GM23338 (cell line): ENCODE data around the gene ALKBH1. TPM values are rescaled to one million over a fixed set of nuclear protein-coding genes. Genes with fewer than 3 reads are reported as not detected.
"Not testable (repeated sequence)": the region's sequence is repeated elsewhere in the genome, so short reads cannot be mapped to it uniquely, and the experiment has no call there.

Source experiments
- ATAC-seq: fragments of 200-7000 bp; cut with Tn5 transposase; 3 replicates; pipeline ENCODE4 v1.9.1; 2020
- DNase-seq: peaks from one replicate; pipeline ENCODE4 v3.0.0-alpha.2; 2015; ENCODE audit warnings: low spot score
- H2AFZ ChIP-seq: fragments of 200-600 bp; sonication (generic); 2 replicates; pipeline ENCODE4 v1.8.0; 2016; ENCODE audit warnings: antibody characterized with exemption, mild to moderate bottlenecking, moderate library complexity
- H3F3A ChIP-seq: fragments of 200-600 bp; sonication (generic); replicated peaks from 2 replicates; pipeline ENCODE4 v1.8.0; 2017; ENCODE audit warnings: antibody characterized with exemption, mixed run types, low read depth
- H3K27ac ChIP-seq: fragments of 200-600 bp; sonication (generic); 2 replicates; pipeline ENCODE4 v1.6.1; 2016; ENCODE audit warnings: low read depth
- H3K27me3 ChIP-seq: fragments of 200-600 bp; sonication (generic); 2 replicates; pipeline ENCODE4 v1.8.0; 2016; ENCODE audit warnings: mild to moderate bottlenecking, mixed run types, moderate library complexity; ENCODE audit not compliant: insufficient read depth
- H3K36me3 ChIP-seq: fragments of 200-600 bp; sonication (generic); 2 replicates; pipeline ENCODE4 v1.8.0; 2016; ENCODE audit warnings: mild to moderate bottlenecking; ENCODE audit not compliant: insufficient read depth
- H3K4me1 ChIP-seq: fragments of 200-600 bp; sonication (generic); 2 replicates; pipeline ENCODE4 v1.8.0; 2016; ENCODE audit warnings: mild to moderate bottlenecking, moderate library complexity; ENCODE audit not compliant: insufficient read depth
- H3K4me2 ChIP-seq: fragments of 200-600 bp; sonication (generic); 2 replicates; pipeline ENCODE4 v1.7.1; 2017; ENCODE audit warnings: mixed run types
- H3K4me3 ChIP-seq: fragments of 200-600 bp; sonication (generic); 2 replicates; pipeline ENCODE4 v1.6.1; 2016; ENCODE audit warnings: mixed run types
- H3K79me2 ChIP-seq: fragments of 200-600 bp; sonication (generic); replicated peaks from 2 replicates; pipeline ENCODE4 v1.8.0; 2017; ENCODE audit warnings: mild to moderate bottlenecking; ENCODE audit not compliant: insufficient read depth
- H3K9me2 ChIP-seq: fragments of 200-600 bp; sonication (generic); 2 replicates; pipeline ENCODE4 v1.8.0; 2017; ENCODE audit not compliant: insufficient read depth
- H4K20me1 ChIP-seq: fragments of 200-600 bp; sonication (generic); replicated peaks from 2 replicates; pipeline ENCODE4 v1.8.0; 2017; ENCODE audit warnings: mild to moderate bottlenecking; ENCODE audit not compliant: insufficient read depth
- H3K27ac Mint-ChIP-seq: 2 replicates; pipeline ENCODE4 v1.8.0; 2020; ENCODE audit warnings: inconsistent platforms, mild to moderate bottlenecking, moderate library complexity, mixed read lengths
- H3K27me3 Mint-ChIP-seq: 3 replicates; pipeline ENCODE4 v1.8.0; 2022; ENCODE audit warnings: low read depth, mild to moderate bottlenecking, moderate library complexity, mixed read lengths, inconsistent platforms; ENCODE audit not compliant: insufficient read depth, poor library complexity
- H3K36me3 Mint-ChIP-seq: 3 replicates; pipeline ENCODE4 v1.8.0; 2021; ENCODE audit warnings: low read depth, mild to moderate bottlenecking, inconsistent platforms, moderate library complexity, mixed read lengths
- H3K4me1 Mint-ChIP-seq: 3 replicates; pipeline ENCODE4 v1.8.0; 2020; ENCODE audit warnings: mild to moderate bottlenecking, inconsistent platforms, mixed read lengths
- H3K4me3 Mint-ChIP-seq: 3 replicates; pipeline ENCODE4 v1.8.0; 2021; ENCODE audit warnings: moderate library complexity, mild to moderate bottlenecking, inconsistent platforms, mixed read lengths
- H3K9me3 Mint-ChIP-seq: 3 replicates; pipeline ENCODE4 v1.8.0; 2020; ENCODE audit warnings: moderate library complexity, mild to moderate bottlenecking, inconsistent platforms, mixed read lengths
- polyA plus RNA-seq: library from polyadenylated mRNA; unstranded; fragments of >200 nt; fragmentation: Nextera tagmentation; extraction: Ambion mirVana; gene quantifications from 2 replicates; pipeline ENCODE4 v1.2.1, GENCODE V29; 2016
- total RNA-seq: library from RNA; depleted of rRNA; stranded (reverse); fragments of >200 nt; shearing (Covaris generic); gene quantifications from 2 replicates; pipeline ENCODE4 v1.2.3, GENCODE V29; 2014
- TF ChIP-seq, protein P1 (sequence below): fragments of 250-450 bp; sonication (Bioruptor Pico); IDR thresholded peaks from 2 replicates; pipeline ENCODE4 v1.5.0; 2020; ENCODE audit warnings: mild to moderate bottlenecking, moderate library complexity

Gene ALKBH1
- total and polyA plus RNA-seq, 2 experiments from 2014 or later: 13.0 to 22.2 TPM

DNA sequence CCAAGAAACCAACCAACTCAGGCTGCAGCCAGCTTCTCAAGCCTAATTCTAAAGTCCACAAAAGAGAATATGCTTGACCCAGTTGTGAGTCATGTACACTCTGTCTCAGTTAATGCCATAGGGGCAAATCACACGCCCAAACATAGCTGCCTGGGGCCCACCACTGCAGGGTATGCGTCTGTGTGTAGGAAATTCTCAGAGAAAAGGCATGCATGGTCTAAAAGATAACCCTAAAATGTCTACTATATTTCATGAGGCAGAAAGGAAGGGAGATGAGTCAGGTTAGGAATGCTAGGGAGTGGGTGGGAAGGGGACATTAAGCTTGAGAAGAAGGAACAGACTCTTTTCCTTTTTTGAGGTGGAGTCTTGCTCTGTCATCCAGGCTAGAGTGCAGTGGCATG, 69.1 kb downstream of the ALKBH1 start (continued):
- TF ChIP-seq, protein P1, sequence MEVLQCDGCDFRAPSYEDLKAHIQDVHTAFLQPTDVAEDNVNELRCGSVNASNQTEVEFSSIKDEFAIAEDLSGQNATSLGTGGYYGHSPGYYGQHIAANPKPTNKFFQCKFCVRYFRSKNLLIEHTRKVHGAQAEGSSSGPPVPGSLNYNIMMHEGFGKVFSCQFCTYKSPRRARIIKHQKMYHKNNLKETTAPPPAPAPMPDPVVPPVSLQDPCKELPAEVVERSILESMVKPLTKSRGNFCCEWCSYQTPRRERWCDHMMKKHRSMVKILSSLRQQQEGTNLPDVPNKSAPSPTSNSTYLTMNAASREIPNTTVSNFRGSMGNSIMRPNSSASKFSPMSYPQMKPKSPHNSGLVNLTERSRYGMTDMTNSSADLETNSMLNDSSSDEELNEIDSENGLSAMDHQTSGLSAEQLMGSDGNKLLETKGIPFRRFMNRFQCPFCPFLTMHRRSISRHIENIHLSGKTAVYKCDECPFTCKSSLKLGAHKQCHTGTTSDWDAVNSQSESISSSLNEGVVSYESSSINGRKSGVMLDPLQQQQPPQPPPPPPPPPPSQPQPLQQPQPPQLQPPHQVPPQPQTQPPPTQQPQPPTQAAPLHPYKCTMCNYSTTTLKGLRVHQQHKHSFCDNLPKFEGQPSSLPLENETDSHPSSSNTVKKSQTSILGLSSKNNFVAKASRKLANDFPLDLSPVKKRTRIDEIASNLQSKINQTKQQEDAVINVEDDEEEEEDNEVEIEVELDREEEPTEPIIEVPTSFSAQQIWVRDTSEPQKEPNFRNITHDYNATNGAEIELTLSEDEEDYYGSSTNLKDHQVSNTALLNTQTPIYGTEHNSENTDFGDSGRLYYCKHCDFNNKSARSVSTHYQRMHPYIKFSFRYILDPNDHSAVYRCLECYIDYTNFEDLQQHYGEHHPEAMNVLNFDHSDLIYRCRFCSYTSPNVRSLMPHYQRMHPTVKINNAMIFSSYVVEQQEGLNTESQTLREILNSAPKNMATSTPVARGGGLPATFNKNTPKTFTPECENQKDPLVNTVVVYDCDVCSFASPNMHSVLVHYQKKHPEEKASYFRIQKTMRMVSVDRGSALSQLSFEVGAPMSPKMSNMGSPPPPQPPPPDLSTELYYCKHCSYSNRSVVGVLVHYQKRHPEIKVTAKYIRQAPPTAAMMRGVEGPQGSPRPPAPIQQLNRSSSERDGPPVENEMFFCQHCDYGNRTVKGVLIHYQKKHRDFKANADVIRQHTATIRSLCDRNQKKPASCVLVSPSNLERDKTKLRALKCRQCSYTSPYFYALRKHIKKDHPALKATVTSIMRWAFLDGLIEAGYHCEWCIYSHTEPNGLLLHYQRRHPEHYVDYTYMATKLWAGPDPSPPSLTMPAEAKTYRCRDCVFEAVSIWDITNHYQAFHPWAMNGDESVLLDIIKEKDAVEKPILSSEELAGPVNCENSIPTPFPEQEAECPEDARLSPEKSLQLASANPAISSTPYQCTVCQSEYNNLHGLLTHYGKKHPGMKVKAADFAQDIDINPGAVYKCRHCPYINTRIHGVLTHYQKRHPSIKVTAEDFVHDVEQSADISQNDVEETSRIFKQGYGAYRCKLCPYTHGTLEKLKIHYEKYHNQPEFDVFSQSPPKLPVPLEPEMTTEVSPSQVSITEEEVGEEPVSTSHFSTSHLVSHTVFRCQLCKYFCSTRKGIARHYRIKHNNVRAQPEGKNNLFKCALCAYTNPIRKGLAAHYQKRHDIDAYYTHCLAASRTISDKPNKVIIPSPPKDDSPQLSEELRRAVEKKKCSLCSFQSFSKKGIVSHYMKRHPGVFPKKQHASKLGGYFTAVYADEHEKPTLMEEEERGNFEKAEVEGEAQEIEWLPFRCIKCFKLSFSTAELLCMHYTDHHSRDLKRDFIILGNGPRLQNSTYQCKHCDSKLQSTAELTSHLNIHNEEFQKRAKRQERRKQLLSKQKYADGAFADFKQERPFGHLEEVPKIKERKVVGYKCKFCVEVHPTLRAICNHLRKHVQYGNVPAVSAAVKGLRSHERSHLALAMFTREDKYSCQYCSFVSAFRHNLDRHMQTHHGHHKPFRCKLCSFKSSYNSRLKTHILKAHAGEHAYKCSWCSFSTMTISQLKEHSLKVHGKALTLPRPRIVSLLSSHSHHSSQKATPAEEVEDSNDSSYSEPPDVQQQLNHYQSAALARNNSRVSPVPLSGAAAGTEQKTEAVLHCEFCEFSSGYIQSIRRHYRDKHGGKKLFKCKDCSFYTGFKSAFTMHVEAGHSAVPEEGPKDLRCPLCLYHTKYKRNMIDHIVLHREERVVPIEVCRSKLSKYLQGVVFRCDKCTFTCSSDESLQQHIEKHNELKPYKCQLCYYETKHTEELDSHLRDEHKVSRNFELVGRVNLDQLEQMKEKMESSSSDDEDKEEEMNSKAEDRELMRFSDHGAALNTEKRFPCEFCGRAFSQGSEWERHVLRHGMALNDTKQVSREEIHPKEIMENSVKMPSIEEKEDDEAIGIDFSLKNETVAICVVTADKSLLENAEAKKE (CRISPR knock-in tag): no peak

DNA sequence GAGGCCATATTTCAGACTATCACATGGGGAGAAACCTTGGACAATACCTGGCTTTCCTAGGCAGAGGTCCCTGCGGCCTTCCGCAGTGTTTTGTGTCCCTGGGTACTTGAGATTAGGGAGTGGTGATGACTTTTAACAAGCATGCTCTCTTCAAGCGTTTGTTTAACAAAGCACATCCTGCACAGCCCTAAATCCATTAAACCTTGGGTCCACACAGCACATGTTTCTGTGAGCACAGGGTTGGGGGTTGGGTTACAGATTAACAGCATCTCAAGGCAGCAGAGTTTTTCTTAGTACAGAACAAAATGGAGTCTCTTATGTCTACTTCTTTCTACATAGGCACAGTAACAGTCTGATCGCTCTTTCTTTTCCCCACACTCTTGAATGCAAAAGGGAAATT, 72.0 kb downstream of the ALKBH1 start:
- not testable (repeated sequence) for H3K4me1 Mint-ChIP-seq, DNase-seq, H2AFZ ChIP-seq, H3K9me2 ChIP-seq, H4K20me1 ChIP-seq, H3K79me2 ChIP-seq, H3F3A ChIP-seq, H3K27me3 ChIP-seq, H3K36me3 ChIP-seq, H3K4me2 ChIP-seq, H3K27ac Mint-ChIP-seq, H3K27ac ChIP-seq, H3K4me1 ChIP-seq, H3K27me3 Mint-ChIP-seq, H3K4me3 Mint-ChIP-seq, ATAC-seq, H3K4me3 ChIP-seq
- Mint-ChIP-seq H3K9me3 (peaks cover 66% of the 10 kb centered on the region), H3K36me3 (peaks cover 22% of the 10 kb centered on the region; the same call in 2 of the 3 replicates)

DNA sequence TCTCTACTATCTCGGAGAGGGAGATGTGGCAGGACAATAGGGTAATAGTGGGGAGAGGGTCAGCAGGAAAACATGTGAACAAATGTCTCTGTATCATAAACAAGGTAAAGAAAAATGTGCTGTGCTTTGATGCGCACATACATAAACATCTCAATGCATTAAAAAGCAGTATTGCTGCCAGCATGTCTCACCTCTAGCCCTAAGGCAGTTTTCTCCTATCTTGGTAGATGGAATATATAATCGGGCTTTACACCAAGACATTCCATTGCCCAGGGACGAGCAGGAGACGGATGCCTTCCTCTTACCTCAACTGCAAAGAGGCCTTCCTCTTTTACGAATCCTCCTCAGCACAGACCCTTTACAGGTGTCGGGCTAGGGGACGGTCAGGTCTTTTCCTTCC, 72.4 kb downstream of the ALKBH1 start:
- H3K27ac ChIP-seq, H3K36me3 ChIP-seq, H4K20me1 ChIP-seq, H3K27ac Mint-ChIP-seq, H3K9me2 ChIP-seq, H3K4me3 ChIP-seq, H3K4me1 Mint-ChIP-seq, H3K4me3 Mint-ChIP-seq, DNase-seq, H3K27me3 ChIP-seq, ATAC-seq, H2AFZ ChIP-seq, H3K79me2 ChIP-seq, H3F3A ChIP-seq, H3K4me1 ChIP-seq, H3K4me2 ChIP-seq, H3K27me3 Mint-ChIP-seq: not testable (repeated sequence)
- peaks cover 70% of the 10 kb centered on the region for H3K9me3 Mint-ChIP-seq
- peaks cover 22% of the 10 kb centered on the region; the same call in 2 of the 3 replicates for H3K36me3 Mint-ChIP-seq
